ENCODE data around the gene TCP11. TPM values are rescaled to one million over a fixed set of nuclear protein-coding genes. Genes with fewer than 3 reads are reported as not detected.
A peak's percentile ranks its signal among the peaks of the same experiment; 100 is the strongest.

The TCP11 gene
- total RNA-seq = not detected
- not detected for polyA plus RNA-seq

- H3K9me3 Mint-ChIP-seq = no peaks in the 10 kb centered on the region
- ChIA-PET CTCF (interaction anchor here (2.6 kb wide), 1 partner anchor 10 kb away, joined by 8 read pairs; no protein-coding TSS in a partner anchor), POLR2A (no interaction called here)
- Histone ChIP-seq H3K4me3 (ENCODE audit: low read length) (no peak within 1 kb of the TSS), H3K27ac (ENCODE audit: low read depth, low read length) (no peak within 1 kb of the TSS), H3K9me3 (ENCODE audit: low read length) (no peaks in the 10 kb centered on the region), H3K4me1 (ENCODE audit: insufficient read depth, low read length) (peaks cover 9% of the 10 kb centered on the region), H3K36me3 (ENCODE audit: insufficient read depth, low read length) (no peaks in the 10 kb centered on the region), H3K27me3 (ENCODE audit: insufficient read depth, low read length, poor library complexity, severe bottlenecking) (peaks cover 8% of the 10 kb centered on the region)
- peak within 1 kb of the TSS in 3 of 8 donors; percentile 24 to 39 (median 34) for H3K27ac Mint-ChIP-seq
- peak in 4 of 5 donors; percentile 5 to 54 (median 11) for DNase-seq
- no peaks in the 10 kb centered on the region for H3K36me3 Mint-ChIP-seq
- peaks cover 16 to 22% of the 10 kb centered on the region in 2 donors for H3K27me3 Mint-ChIP-seq
- peak within 1 kb of the TSS in 5 of 7 donors; percentile 57 to 88 (median 61) for H3K4me3 Mint-ChIP-seq
- H3K4me1 Mint-ChIP-seq = peaks cover 11 to 14% (median 11%) of the 10 kb centered on the region in 3 donors
Observed at GRCh38 chr6:35141007-35141655, at the start of gene TCP11. Gene TCP11, minus strand, starts transcription at chr6:35141339. Its CDS starts 469 bp downstream, at chr6:35140870.

- H3K4me1 ChIP-seq (ENCODE audit: insufficient read depth, low read length) = no peaks in the 10 kb centered on the region
- DNase-seq = no peak
- Mint-ChIP-seq H3K4me1 (peaks cover 21 to 36% (median 22%) of the 10 kb centered on the region in 3 donors), H3K27me3 (peaks cover 10 to 29% of the 10 kb centered on the region in 2 donors), H3K4me3 (no peak overlapping the region), H3K36me3 (no peaks in the 10 kb centered on the region), H3K9me3 (no peaks in the 10 kb centered on the region), H3K27ac (peak overlapping the region in 1 of 8 donors; percentile 85)
- CTCF ChIA-PET = no interaction called here
- H3K9me3 ChIP-seq (ENCODE audit: low read length) = no peaks in the 10 kb centered on the region
- no peaks in the 10 kb centered on the region for H3K36me3 ChIP-seq (ENCODE audit: insufficient read depth, low read length)
- POLR2A ChIA-PET = no interaction called here
- H3K4me3 ChIP-seq (ENCODE audit: low read length) = no peak overlapping the region
- no peaks in the 10 kb centered on the region for H3K27me3 ChIP-seq (ENCODE audit: insufficient read depth, low read length, poor library complexity, severe bottlenecking)
- H3K27ac ChIP-seq (ENCODE audit: low read depth, low read length) = no peak overlapping the region
Observed at GRCh38 chr6:35190306-35190705, 49.2 kb upstream of the TCP11 start.

- POLR2A ChIA-PET = no interaction called here
- H3K9me3 Mint-ChIP-seq = no peaks in the 10 kb centered on the region
- no peaks in the 10 kb centered on the region for H3K36me3 ChIP-seq (ENCODE audit: insufficient read depth, low read length)
Observed at GRCh38 chr6:35188886-35189285, 47.7 kb upstream of the TCP11 start.

GRCh38 chr6:35186571-35186970 is 45.4 kb upstream of the TCP11 start:
- H3K9me3 ChIP-seq (ENCODE audit: low read length) = no peaks in the 10 kb centered on the region
- ChIA-PET CTCF (interaction anchor here (1.1 kb wide), 1 partner anchor 46 kb away, joined by 3 read pairs; no protein-coding TSS in a partner anchor), POLR2A (no interaction called here)
- no peak overlapping the region for H3K4me3 ChIP-seq (ENCODE audit: low read length)
- Mint-ChIP-seq H3K27ac (no peak overlapping the region), H3K4me3 (peak overlapping the region in 1 of 7 donors; percentile 19), H3K27me3 (peaks cover 19 to 50% of the 10 kb centered on the region in 2 donors), H3K36me3 (no peaks in the 10 kb centered on the region), H3K4me1 (peaks cover 5 to 14% (median 9%) of the 10 kb centered on the region in 3 donors), H3K9me3 (no peaks in the 10 kb centered on the region)
- H3K27ac ChIP-seq (ENCODE audit: low read depth, low read length) = no peak overlapping the region
- H3K27me3 ChIP-seq (ENCODE audit: insufficient read depth, low read length, poor library complexity, severe bottlenecking) = no peaks in the 10 kb centered on the region
- DNase-seq = no peak
- H3K36me3 ChIP-seq (ENCODE audit: insufficient read depth, low read length) = no peaks in the 10 kb centered on the region
- H3K4me1 ChIP-seq (ENCODE audit: insufficient read depth, low read length) = no peaks in the 10 kb centered on the region

More at GRCh38 chr6:35188886-35189285, 47.7 kb upstream of the TCP11 start:
- H3K9me3 ChIP-seq (ENCODE audit: low read length) = no peaks in the 10 kb centered on the region
- H3K27me3 Mint-ChIP-seq = peaks cover 12 to 37% of the 10 kb centered on the region in 2 donors
- no peaks in the 10 kb centered on the region for H3K36me3 Mint-ChIP-seq
- no peak overlapping the region for H3K27ac ChIP-seq (ENCODE audit: low read depth, low read length)
- CTCF ChIA-PET = no interaction called here
- no peak overlapping the region for H3K27ac Mint-ChIP-seq
- no peak overlapping the region for H3K4me3 ChIP-seq (ENCODE audit: low read length)
- H3K4me1 Mint-ChIP-seq = peaks cover 16 to 29% (median 17%) of the 10 kb centered on the region in 3 donors
- H3K4me3 Mint-ChIP-seq = no peak overlapping the region
- no peaks in the 10 kb centered on the region for H3K4me1 ChIP-seq (ENCODE audit: insufficient read depth, low read length)
- H3K27me3 ChIP-seq (ENCODE audit: insufficient read depth, low read length, poor library complexity, severe bottlenecking) = no peaks in the 10 kb centered on the region
- no peak for DNase-seq

- Histone ChIP-seq H3K27me3 (ENCODE audit: insufficient read depth, low read length, poor library complexity, severe bottlenecking) (no peaks in the 10 kb centered on the region), H3K36me3 (ENCODE audit: insufficient read depth, low read length) (no peaks in the 10 kb centered on the region), H3K4me1 (ENCODE audit: insufficient read depth, low read length) (no peaks in the 10 kb centered on the region), H3K27ac (ENCODE audit: low read depth, low read length) (no peak overlapping the region), H3K9me3 (ENCODE audit: low read length) (no peaks in the 10 kb centered on the region), H3K4me3 (ENCODE audit: low read length) (no peak overlapping the region)
- ChIA-PET POLR2A (no interaction called here), CTCF (interaction anchor here (1.1 kb wide), 1 partner anchor 46 kb away, joined by 3 read pairs; no protein-coding TSS in a partner anchor)
- no peak overlapping the region for H3K4me3 Mint-ChIP-seq
- H3K36me3 Mint-ChIP-seq = no peaks in the 10 kb centered on the region
- H3K4me1 Mint-ChIP-seq = peaks cover 0 to 8% (median 3%) of the 10 kb centered on the region in 3 donors
- H3K9me3 Mint-ChIP-seq = no peaks in the 10 kb centered on the region
- peaks cover 17 to 52% of the 10 kb centered on the region in 2 donors for H3K27me3 Mint-ChIP-seq
- H3K27ac Mint-ChIP-seq = no peak overlapping the region
- no peak for DNase-seq
Observed at GRCh38 chr6:35185971-35186370, 44.8 kb upstream of the TCP11 start.

- Histone ChIP-seq H3K27me3 (ENCODE audit: insufficient read depth, low read length, poor library complexity, severe bottlenecking) (no peaks in the 10 kb centered on the region), H3K9me3 (ENCODE audit: low read length) (no peaks in the 10 kb centered on the region), H3K27ac (ENCODE audit: low read depth, low read length) (no peak overlapping the region), H3K4me1 (ENCODE audit: insufficient read depth, low read length) (no peaks in the 10 kb centered on the region), H3K4me3 (ENCODE audit: low read length) (no peak overlapping the region), H3K36me3 (ENCODE audit: insufficient read depth, low read length) (no peaks in the 10 kb centered on the region)
- H3K9me3 Mint-ChIP-seq = no peaks in the 10 kb centered on the region
- peak overlapping the region in 1 of 8 donors; percentile 43 for H3K27ac Mint-ChIP-seq
- ChIA-PET POLR2A (no interaction called here), CTCF (no interaction called here)
- H3K4me1 Mint-ChIP-seq = peaks cover 0 to 3% (median 0%) of the 10 kb centered on the region in 3 donors
- no peaks in the 10 kb centered on the region for H3K36me3 Mint-ChIP-seq
- DNase-seq = no peak
- peaks cover 17 to 52% of the 10 kb centered on the region in 2 donors for H3K27me3 Mint-ChIP-seq
- H3K4me3 Mint-ChIP-seq = no peak overlapping the region
Observed at GRCh38 chr6:35185302-35185681, 44.2 kb upstream of the TCP11 start.

GRCh38 chr6:35184580-35185301 is 43.6 kb upstream of the TCP11 start:
- no peaks in the 10 kb centered on the region for H3K9me3 Mint-ChIP-seq
- H3K4me1 Mint-ChIP-seq = peaks cover 0 to 3% (median 0%) of the 10 kb centered on the region in 3 donors
- H3K27ac Mint-ChIP-seq = peak overlapping the region in 1 of 8 donors; percentile 43
- Histone ChIP-seq H3K27ac (ENCODE audit: low read depth, low read length) (no peak overlapping the region), H3K27me3 (ENCODE audit: insufficient read depth, low read length, poor library complexity, severe bottlenecking) (no peaks in the 10 kb centered on the region), H3K4me1 (ENCODE audit: insufficient read depth, low read length) (no peaks in the 10 kb centered on the region), H3K36me3 (ENCODE audit: insufficient read depth, low read length) (no peaks in the 10 kb centered on the region), H3K4me3 (ENCODE audit: low read length) (no peak overlapping the region), H3K9me3 (ENCODE audit: low read length) (no peaks in the 10 kb centered on the region)
- POLR2A ChIA-PET = no interaction called here
- H3K4me3 Mint-ChIP-seq = no peak overlapping the region
- DNase-seq = no peak
- H3K27me3 Mint-ChIP-seq = peaks cover 17 to 52% of the 10 kb centered on the region in 2 donors
- CTCF ChIA-PET = no interaction called here
- no peaks in the 10 kb centered on the region for H3K36me3 Mint-ChIP-seq

GRCh38 chr6:35183935-35184334 is 42.8 kb upstream of the TCP11 start:
- H3K9me3 Mint-ChIP-seq = no peaks in the 10 kb centered on the region
- peaks cover 13 to 49% of the 10 kb centered on the region in 2 donors for H3K27me3 Mint-ChIP-seq
- ChIA-PET POLR2A (no interaction called here), CTCF (no interaction called here)
- Histone ChIP-seq H3K36me3 (ENCODE audit: insufficient read depth, low read length) (no peaks in the 10 kb centered on the region), H3K27ac (ENCODE audit: low read depth, low read length) (no peak overlapping the region), H3K4me1 (ENCODE audit: insufficient read depth, low read length) (no peaks in the 10 kb centered on the region), H3K9me3 (ENCODE audit: low read length) (no peaks in the 10 kb centered on the region), H3K27me3 (ENCODE audit: insufficient read depth, low read length, poor library complexity, severe bottlenecking) (no peaks in the 10 kb centered on the region), H3K4me3 (ENCODE audit: low read length) (no peak overlapping the region)
- no peak overlapping the region for H3K4me3 Mint-ChIP-seq
- H3K36me3 Mint-ChIP-seq = no peaks in the 10 kb centered on the region
- H3K4me1 Mint-ChIP-seq = peaks cover 0 to 3% (median 0%) of the 10 kb centered on the region in 3 donors
- no peak for DNase-seq
- H3K27ac Mint-ChIP-seq = no peak overlapping the region

Measured in CD8-positive, alpha-beta memory T cell (primary cell).